Suprapubic skin (tissue), 4 donors: ENCODE measurements around the gene DNAH8. TPM values are rescaled to one million over a fixed set of nuclear protein-coding genes. Genes with fewer than 3 reads are reported as not detected.

Source experiments
- DNase-seq, 2 donors: peaks; one replicate each; pipeline ENCODE4 v3.0.0-alpha.2; 2019; ENCODE audit warnings: low spot score in 2 of 2
- H3K27ac ChIP-seq: fragments of 200-600 bp; sonication (generic); one replicate; pipeline ENCODE4 v1.5.1; 2019
- H3K27me3 ChIP-seq: fragments of 200-600 bp; sonication (generic); one replicate; pipeline ENCODE4 v1.5.1; 2019
- H3K36me3 ChIP-seq: fragments of 200-600 bp; sonication (generic); one replicate; pipeline ENCODE4 v1.5.1; 2019
- H3K4me1 ChIP-seq: fragments of 200-600 bp; sonication (generic); one replicate; pipeline ENCODE4 v1.5.1; 2019
- H3K4me3 ChIP-seq: fragments of 200-600 bp; sonication (generic); one replicate; pipeline ENCODE4 v1.5.1; 2019; ENCODE audit warnings: mild to moderate bottlenecking
- H3K9me3 ChIP-seq: fragments of 200-600 bp; sonication (generic); one replicate; pipeline ENCODE4 v1.5.1; 2019
- CTCF ChIP-seq, 2 donors: fragments of 200-600 bp in 1 of 2; fragments of 450-650 bp in 1 of 2; sonication (generic) in 1 of 2; IDR thresholded peaks; one replicate each; pipeline ENCODE4 v1.5.1; 2016 to 2019; ENCODE audit warnings: antibody characterized with exemption in 2 of 2, mild to moderate bottlenecking in 1 of 2, moderate library complexity in 1 of 2
- EP300 ChIP-seq: sonication (generic); formaldehyde crosslinking; IDR thresholded peaks from one replicate; pipeline ENCODE4 v1.6.1; 2017; ENCODE audit warnings: antibody characterized with exemption
- POLR2A ChIP-seq, 2 donors: fragments of 450-650 bp; IDR thresholded peaks; one replicate each; pipeline ENCODE4 v1.6.1; 2017; ENCODE audit warnings: antibody characterized with exemption in 2 of 2, mild to moderate bottlenecking in 2 of 2, moderate library complexity in 2 of 2
- POLR2AphosphoS5 ChIP-seq, 3 donors: sonication (generic); formaldehyde crosslinking; IDR thresholded peaks; one replicate each; pipeline ENCODE4 v1.6.1; 2017; ENCODE audit warnings: antibody characterized with exemption in 3 of 3
- WGBS: methylation state at CpG from one replicate; pipeline ENCODE4 v1.1.5; 2018; 5-methylcytosine and 5-hydroxymethylcytosine counted together
- total RNA-seq, 4 donors: library from RNA; depleted of rRNA; stranded (reverse); fragments of >200 nt; gene quantifications; one replicate each; pipeline ENCODE4 v1.1.0, GENCODE V29; 2016

DNAH8 gene
- total RNA-seq, 4 donors from 2014 or later = 0.04 to 0.23 (median 0.08) TPM; not detected in 1

GRCh38 chr6:39003492-39003891 is 288.4 kb downstream of the DNAH8 start:
- 89% methylated on average over 1 of the region's 1 CpG for WGBS
- DNase-seq = no peak
- Histone ChIP-seq H3K36me3 (no peaks in the 10 kb centered on the region), H3K27ac (no peak overlapping the region), H3K4me3 (no peak overlapping the region), H3K9me3 (no peaks in the 10 kb centered on the region), H3K4me1 (no peaks in the 10 kb centered on the region), H3K27me3 (peaks cover 38% of the 10 kb centered on the region)
- TF ChIP-seq POLR2A (IDR thresholded peaks at IDR 0.05) = no peak

DNA sequence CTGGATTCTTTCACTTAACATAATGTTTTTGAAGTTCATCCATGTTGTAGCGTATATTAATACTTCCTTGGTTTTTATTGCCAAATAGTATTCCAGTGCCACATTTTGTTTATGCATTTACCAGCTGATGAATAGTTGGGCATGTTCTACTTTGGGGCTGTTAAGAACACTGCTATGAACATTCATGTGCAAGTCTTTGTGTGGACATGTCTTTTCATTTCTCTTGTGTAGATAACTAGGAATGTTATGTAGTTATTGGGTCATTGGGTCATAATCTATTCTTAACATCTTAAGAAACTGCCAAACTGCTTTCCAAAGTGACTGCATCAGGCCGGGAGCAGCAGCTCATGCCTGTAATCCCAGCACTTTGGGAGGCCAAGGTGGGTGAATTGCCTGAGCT is 289.7 kb downstream of the DNAH8 start:
- peaks cover 38% of the 10 kb centered on the region for H3K27me3 ChIP-seq
- WGBS = 48% methylated on average over 2 of the region's 2 CpGs

DNA sequence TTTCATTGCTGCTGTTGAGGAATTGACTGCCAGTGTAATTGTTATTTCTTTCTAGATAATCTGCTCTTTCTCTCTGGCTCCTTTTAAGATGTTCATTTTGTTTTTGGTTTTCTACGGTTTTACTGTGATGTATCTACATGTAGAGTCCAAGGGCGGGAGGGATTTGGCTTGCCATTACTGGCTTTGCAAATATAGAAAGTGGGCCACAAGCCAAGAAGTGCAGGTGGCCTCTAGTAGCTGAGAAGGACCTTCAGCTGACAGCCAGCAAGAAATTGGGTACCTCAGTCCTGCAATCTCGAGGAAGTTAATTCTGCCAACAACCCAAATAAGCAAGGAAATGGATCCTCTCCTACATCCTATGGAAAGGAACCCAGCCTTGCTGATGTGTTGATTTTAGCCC is 290.7 kb downstream of the DNAH8 start:
- Histone ChIP-seq H3K27ac (no peak overlapping the region), H3K27me3 (peaks cover 31% of the 10 kb centered on the region), H3K36me3 (no peaks in the 10 kb centered on the region), H3K9me3 (no peaks in the 10 kb centered on the region), H3K4me1 (no peaks in the 10 kb centered on the region), H3K4me3 (no peak overlapping the region)
- no peak for DNase-seq
- WGBS = 67% methylated on average over 3 of the region's 3 CpGs
- TF ChIP-seq CTCF (IDR thresholded peaks at IDR 0.05) = no peak
- TF ChIP-seq EP300 = no peak
- TF ChIP-seq POLR2A (IDR thresholded peaks at IDR 0.05) = no peak
- no peak for TF ChIP-seq POLR2AphosphoS5 (IDR thresholded peaks at IDR 0.05)

More for the DNA sequence above, 289.7 kb downstream of the DNAH8 start:
- no peaks in the 10 kb centered on the region for H3K36me3 ChIP-seq
- H3K27ac ChIP-seq = no peak overlapping the region
- H3K9me3 ChIP-seq = no peaks in the 10 kb centered on the region
- DNase-seq = no peak
- TF ChIP-seq EP300 = no peak
- no peak overlapping the region for H3K4me3 ChIP-seq
- H3K4me1 ChIP-seq = no peaks in the 10 kb centered on the region

DNA sequence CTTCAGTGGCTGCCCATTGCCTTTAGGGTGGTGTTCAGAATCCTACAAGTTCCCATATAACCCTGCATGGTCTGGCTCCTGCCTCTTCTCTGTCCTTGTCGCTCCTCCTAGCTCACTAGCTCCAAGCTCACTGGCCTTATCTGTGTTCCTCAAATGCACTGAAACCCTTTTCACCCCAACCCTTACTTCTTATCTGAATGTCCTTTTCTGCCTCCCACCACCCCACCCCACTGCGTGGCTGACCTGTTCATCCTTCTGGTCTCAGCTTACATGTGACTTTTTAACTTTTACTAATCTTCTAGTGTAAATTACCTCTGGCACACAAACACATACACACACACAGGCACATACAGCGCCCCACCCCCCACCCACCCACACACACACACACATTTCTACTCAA is 292.5 kb downstream of the DNAH8 start:
- TF ChIP-seq POLR2A (IDR thresholded peaks at IDR 0.05) = no peak
- TF ChIP-seq EP300 = no peak
- TF ChIP-seq CTCF (IDR thresholded peaks at IDR 0.05) = no peak
- no peak for TF ChIP-seq POLR2AphosphoS5 (IDR thresholded peaks at IDR 0.05)
- Histone ChIP-seq H3K4me1 (no peaks in the 10 kb centered on the region), H3K36me3 (no peaks in the 10 kb centered on the region), H3K4me3 (no peak overlapping the region), H3K9me3 (no peaks in the 10 kb centered on the region), H3K27ac (no peak overlapping the region), H3K27me3 (peaks cover 23% of the 10 kb centered on the region)
- no peak for DNase-seq
- 89% methylated on average over 3 of the region's 3 CpGs for WGBS

- no peaks in the 10 kb centered on the region for H3K36me3 ChIP-seq
- H3K27me3 ChIP-seq = peaks cover 19% of the 10 kb centered on the region
- WGBS = 48% methylated on average over 1 of the region's 1 CpG
- no peak for DNase-seq
- no peak overlapping the region for H3K4me3 ChIP-seq
- H3K27ac ChIP-seq = no peak overlapping the region
- TF ChIP-seq POLR2AphosphoS5 (IDR thresholded peaks at IDR 0.05) (no peak), POLR2A (IDR thresholded peaks at IDR 0.05) (no peak), CTCF (IDR thresholded peaks at IDR 0.05) (no peak), EP300 (no peak)
- H3K4me1 ChIP-seq = no peaks in the 10 kb centered on the region
- no peaks in the 10 kb centered on the region for H3K9me3 ChIP-seq
Measured at GRCh38 chr6:39008737-39009136, 293.6 kb downstream of the DNAH8 start.

DNA sequence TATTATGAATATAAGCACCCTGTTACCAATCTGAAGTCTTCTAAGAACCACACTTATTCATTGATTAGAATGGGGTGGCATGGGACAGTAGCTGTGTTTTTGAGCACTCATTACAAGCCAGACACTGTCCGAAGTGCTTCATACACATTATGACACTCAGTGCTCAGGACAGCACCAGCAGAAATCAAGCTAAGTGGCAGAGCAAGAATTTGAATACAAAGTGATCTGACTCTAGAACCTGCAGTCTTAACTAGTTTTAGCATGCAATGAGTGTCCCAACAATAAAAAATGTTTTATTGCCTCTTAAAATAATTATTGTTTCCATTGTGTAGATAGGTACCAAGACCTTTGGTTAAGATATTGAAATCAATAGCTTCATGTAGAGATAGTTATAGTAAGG is 294.4 kb downstream of the DNAH8 start:
- 0% methylated on average over 1 of the region's 1 CpG for WGBS

More for the DNA sequence above, 294.4 kb downstream of the DNAH8 start:
- no peak for DNase-seq
- no peaks in the 10 kb centered on the region for H3K9me3 ChIP-seq
- TF ChIP-seq POLR2A (IDR thresholded peaks at IDR 0.05) = no peak
- TF ChIP-seq EP300 = no peak
- TF ChIP-seq CTCF (IDR thresholded peaks at IDR 0.05) = no peak
- no peak overlapping the region for H3K27ac ChIP-seq
- H3K4me1 ChIP-seq = no peaks in the 10 kb centered on the region
- H3K27me3 ChIP-seq = peaks cover 19% of the 10 kb centered on the region
- no peaks in the 10 kb centered on the region for H3K36me3 ChIP-seq
- H3K4me3 ChIP-seq = no peak overlapping the region
